Osteocyte (in vitro differentiated cells): ENCODE results near the gene KRTAP10-5. TPM values are rescaled to one million over a fixed set of nuclear protein-coding genes. Genes with fewer than 3 reads are reported as not detected.
"Not testable (repeated sequence)": the region's sequence is repeated elsewhere in the genome, so short reads cannot be mapped to it uniquely, and the experiment has no call there.

Source experiments
- DNase-seq: peaks from one replicate; pipeline ENCODE4 v3.0.0; 2021; ENCODE audit warnings: mixed read lengths; ENCODE audit not compliant: unreplicated experiment; ENCODE audit errors: extremely low spot score
- H3K27ac Mint-ChIP-seq: one replicate; pipeline ENCODE4 v1.8.0; 2021; ENCODE audit warnings: mild to moderate bottlenecking, mixed read lengths; ENCODE audit not compliant: unreplicated experiment
- H3K27me3 Mint-ChIP-seq: one replicate; pipeline ENCODE4 v1.8.0; 2021; ENCODE audit warnings: mixed read lengths; ENCODE audit not compliant: unreplicated experiment
- H3K36me3 Mint-ChIP-seq: one replicate; pipeline ENCODE4 v1.8.0; 2021; ENCODE audit warnings: mixed read lengths; ENCODE audit not compliant: unreplicated experiment
- H3K4me1 Mint-ChIP-seq: one replicate; pipeline ENCODE4 v1.8.0; 2021; ENCODE audit warnings: mixed read lengths; ENCODE audit not compliant: unreplicated experiment
- H3K4me3 Mint-ChIP-seq: one replicate; pipeline ENCODE4 v1.8.0; 2021; ENCODE audit warnings: mild to moderate bottlenecking, moderate library complexity, mixed read lengths; ENCODE audit not compliant: unreplicated experiment
- H3K9me3 Mint-ChIP-seq: one replicate; pipeline ENCODE4 v1.8.0; 2021; ENCODE audit warnings: mixed read lengths; ENCODE audit not compliant: unreplicated experiment
- total RNA-seq: library from RNA; stranded (reverse); gene quantifications from 2 replicates; pipeline ENCODE4 v1.2.1, GENCODE V29; 2021
- TF ChIP-seq, protein P1 (sequence below): fragments of 200-600 bp; sonication (generic); IDR thresholded peaks from 2 replicates; pipeline ENCODE4 v1.5.0; 2021; ENCODE audit warnings: antibody characterized with exemption, mild to moderate bottlenecking, moderate library complexity

Gene KRTAP10-5
- total RNA-seq, 1 donor from 2014 or later, result not detected

DNA sequence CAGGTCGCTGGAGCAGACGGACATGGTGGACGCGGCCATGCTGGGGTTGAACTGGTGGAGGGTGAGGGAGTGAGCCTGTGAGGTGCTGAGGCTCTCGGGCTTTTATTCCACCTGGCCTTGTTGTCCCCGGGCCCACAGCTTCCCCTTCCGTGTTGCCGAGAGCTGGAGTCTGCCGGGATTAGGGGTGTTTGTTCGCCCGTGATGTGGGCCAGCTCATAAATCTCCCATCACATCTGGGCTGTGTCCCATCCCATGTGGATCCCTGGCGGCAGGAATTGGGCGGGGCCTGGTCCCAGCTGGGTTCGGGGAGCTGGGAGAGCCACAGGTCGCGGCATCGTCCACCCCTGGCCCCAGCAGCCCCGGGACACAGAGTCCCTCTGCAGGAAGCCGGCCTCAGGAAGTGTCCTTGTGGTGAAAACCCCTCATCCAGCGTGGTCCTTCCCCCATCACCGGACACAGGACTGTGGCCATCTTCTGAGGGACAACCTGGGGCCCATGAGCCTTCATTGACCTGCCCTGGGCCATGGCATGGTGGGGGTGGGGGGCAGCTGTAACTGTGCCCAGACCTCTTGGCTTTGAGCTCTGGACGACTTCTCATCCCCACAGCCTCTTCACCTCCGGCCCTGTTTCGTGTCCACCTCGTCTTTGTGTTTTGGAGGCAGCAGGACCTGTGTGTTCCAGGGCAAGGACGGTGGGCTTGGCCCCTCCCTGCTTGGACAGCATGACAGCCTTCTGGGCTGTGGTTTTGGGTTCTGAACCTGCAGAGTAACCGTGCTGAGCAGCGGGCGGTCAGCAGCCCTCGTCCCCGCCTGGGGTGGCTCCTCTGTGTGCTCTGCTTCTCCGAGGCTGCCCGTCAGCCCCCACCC, 12.3 kb upstream of the KRTAP10-5 start, which contains the start of gene KRTAP10-6:
Gene KRTAP10-6 (minus strand): TSS at position 60 of the 866 bp plus-strand sequence. CDS start 21 bp downstream, at position 39.
- DNase-seq, result peak; percentile 80
- no peak within 1 kb of the TSS for H3K4me3 Mint-ChIP-seq
- peaks cover 25% of the 10 kb centered on the region for H3K27me3 Mint-ChIP-seq
- TF ChIP-seq, protein P1, sequence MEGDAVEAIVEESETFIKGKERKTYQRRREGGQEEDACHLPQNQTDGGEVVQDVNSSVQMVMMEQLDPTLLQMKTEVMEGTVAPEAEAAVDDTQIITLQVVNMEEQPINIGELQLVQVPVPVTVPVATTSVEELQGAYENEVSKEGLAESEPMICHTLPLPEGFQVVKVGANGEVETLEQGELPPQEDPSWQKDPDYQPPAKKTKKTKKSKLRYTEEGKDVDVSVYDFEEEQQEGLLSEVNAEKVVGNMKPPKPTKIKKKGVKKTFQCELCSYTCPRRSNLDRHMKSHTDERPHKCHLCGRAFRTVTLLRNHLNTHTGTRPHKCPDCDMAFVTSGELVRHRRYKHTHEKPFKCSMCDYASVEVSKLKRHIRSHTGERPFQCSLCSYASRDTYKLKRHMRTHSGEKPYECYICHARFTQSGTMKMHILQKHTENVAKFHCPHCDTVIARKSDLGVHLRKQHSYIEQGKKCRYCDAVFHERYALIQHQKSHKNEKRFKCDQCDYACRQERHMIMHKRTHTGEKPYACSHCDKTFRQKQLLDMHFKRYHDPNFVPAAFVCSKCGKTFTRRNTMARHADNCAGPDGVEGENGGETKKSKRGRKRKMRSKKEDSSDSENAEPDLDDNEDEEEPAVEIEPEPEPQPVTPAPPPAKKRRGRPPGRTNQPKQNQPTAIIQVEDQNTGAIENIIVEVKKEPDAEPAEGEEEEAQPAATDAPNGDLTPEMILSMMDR, result no peak
- H3K36me3 Mint-ChIP-seq, result no peaks in the 10 kb centered on the region
- peaks cover 3% of the 10 kb centered on the region for H3K4me1 Mint-ChIP-seq
- no peaks in the 10 kb centered on the region for H3K9me3 Mint-ChIP-seq
- H3K27ac Mint-ChIP-seq, result no peak within 1 kb of the TSS

DNA sequence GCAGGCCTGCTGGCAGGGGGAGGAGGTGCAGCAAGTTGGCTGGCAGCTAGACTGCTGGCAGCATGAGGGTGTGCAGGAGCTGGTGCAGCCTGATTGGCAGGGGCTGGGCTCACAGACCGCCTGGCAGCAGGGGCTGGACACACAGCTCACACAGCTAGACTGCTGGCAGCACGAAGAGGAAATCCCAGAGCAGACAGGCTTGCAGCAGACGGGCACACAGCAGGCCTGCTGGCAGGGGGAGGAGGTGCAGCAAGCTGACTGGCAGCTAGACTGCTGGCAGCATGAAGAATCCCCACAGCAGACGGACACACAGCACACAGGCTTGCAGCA, 11.4 kb upstream of the KRTAP10-5 start:
- H3K36me3 Mint-ChIP-seq, H3K4me1 Mint-ChIP-seq, H3K4me3 Mint-ChIP-seq, H3K27ac Mint-ChIP-seq, H3K9me3 Mint-ChIP-seq: not testable (repeated sequence)
- peaks cover 32% of the 10 kb centered on the region for H3K27me3 Mint-ChIP-seq
- DNase-seq, result peak; percentile 32

DNA sequence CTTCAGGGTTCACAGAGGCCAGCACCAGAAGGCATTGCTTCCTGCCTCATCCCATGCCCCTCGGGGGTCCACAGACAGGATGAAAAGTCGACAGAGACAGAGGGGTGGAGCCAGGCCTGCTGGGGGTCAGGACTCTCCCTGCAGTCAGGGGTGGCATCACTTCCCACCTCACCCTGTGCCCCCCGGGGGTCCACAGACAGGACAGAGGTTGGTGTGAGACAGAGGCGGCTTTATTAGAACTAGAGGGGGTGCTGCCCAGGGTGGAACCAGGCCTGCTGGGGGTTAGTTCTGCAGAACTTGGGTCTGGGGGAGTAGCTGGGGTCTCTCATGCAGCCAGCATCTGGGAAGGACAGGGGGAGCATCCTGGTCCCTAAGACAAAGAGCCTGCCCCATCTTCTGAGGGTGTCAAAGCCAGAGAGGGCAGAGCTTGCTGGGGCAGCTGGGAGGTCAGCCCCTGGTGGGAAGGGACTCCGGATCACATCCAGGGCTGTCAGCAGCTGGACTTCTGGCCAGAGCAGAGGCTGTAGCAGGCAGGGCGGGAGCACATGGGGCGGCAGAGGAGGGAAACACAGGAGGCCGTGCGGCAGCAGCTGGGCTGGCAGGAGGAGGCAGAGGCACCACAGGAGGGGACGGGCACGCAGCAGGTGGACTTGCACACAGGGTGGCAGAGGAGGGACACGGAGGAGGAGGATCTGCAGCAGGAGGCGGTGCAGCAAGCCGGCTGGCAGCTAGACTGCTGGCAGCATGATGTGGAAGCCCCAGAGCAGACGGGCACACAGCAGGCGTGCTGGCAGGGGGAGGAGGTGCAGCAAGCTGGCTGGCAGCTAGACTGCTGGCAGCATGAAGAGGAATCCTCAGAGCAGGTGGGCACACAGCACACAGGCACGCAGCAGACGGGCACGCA, 10.7 kb upstream of the KRTAP10-5 start:
- H3K36me3 Mint-ChIP-seq, H3K27ac Mint-ChIP-seq, H3K9me3 Mint-ChIP-seq, H3K4me1 Mint-ChIP-seq, H3K4me3 Mint-ChIP-seq: not testable (repeated sequence)
- DNase-seq, result peak; percentile 74
- H3K27me3 Mint-ChIP-seq, result peaks cover 32% of the 10 kb centered on the region

DNA sequence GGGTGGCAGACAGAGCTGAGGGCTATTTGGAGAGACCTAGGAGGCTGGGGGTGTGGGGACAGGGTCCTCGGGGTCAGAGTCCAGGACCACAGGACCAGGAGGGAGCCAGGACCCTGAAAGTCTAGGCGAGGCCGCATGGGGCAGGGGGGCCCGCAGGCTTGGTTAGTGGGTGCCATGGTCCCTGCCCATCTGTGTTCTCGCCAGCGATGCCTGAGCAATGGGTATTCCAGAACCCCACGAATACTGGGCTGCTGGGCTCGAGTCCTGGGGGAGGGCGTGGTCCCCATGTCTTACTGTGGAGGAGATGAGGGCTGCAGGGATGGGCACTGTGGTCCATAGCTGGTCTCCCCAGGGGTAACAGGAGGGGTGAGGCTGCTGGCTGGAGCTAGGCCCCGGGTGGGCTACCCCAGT, 9.9 kb upstream of the KRTAP10-5 start:
- H3K9me3 Mint-ChIP-seq, result no peaks in the 10 kb centered on the region
- H3K27me3 Mint-ChIP-seq, result peaks cover 34% of the 10 kb centered on the region
- no peak overlapping the region for H3K27ac Mint-ChIP-seq
- H3K4me3 Mint-ChIP-seq, result no peak overlapping the region
- no peaks in the 10 kb centered on the region for H3K36me3 Mint-ChIP-seq
- TF ChIP-seq, protein P1, result no peak
- H3K4me1 Mint-ChIP-seq, result peaks cover 3% of the 10 kb centered on the region
- peak; percentile 81 for DNase-seq

DNA sequence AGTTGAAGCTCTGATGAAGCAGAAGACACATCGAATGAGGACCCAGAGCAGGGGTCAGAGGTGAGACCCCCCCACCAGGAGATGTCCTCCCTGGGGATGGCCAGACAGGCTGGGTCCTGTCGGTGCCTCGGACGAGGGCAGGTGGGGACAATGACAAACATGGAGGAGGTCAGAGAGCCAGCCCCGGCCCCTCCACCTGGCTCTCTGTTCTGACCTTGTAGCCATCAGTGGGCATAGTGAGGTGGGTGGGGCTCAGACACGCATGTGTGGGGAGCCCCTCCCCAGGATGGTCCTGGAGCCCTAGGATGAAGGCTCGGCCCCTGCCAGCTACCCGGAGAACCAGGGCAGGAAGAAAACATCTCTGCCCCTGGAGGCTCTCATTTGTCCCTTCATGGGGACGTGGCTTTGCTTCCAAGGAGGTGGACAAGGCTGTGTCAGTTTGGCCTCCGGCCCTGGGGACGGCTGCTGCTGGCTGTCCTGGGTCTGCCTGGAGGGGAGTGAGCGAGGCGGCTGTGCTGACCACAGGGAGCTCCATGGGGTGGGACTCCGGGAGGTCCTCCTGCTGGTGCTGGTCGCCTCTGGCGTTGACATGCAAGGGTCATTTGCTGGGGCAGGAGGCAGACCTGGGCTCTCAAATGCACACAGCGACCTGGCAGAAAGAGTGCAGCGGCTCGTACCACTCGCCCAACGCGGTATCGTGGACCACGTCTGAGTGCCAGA, 9.3 kb upstream of the KRTAP10-5 start:
- Mint-ChIP-seq H3K4me3 (no peak overlapping the region), H3K9me3 (no peaks in the 10 kb centered on the region)

More for the DNA sequence above, 9.3 kb upstream of the KRTAP10-5 start:
- no peak overlapping the region for H3K27ac Mint-ChIP-seq
- no peaks in the 10 kb centered on the region for H3K36me3 Mint-ChIP-seq
- peaks cover 3% of the 10 kb centered on the region for H3K4me1 Mint-ChIP-seq
- TF ChIP-seq, protein P1, result no peak
- H3K27me3 Mint-ChIP-seq, result peaks cover 35% of the 10 kb centered on the region
- no peak for DNase-seq
